ES-I3 (cell line): Measurements from ENCODE around the gene ATXN7L2.

Source experiments
- H3K36me3 ChIP-seq: 2 replicates; pipeline ENCODE4 v1.6.1; 2013; ENCODE audit warnings: mild to moderate bottlenecking, low read length, control low read depth, moderate library complexity; ENCODE audit not compliant: insufficient read depth
- H3K4me1 ChIP-seq: 2 replicates; pipeline ENCODE4 v1.6.1; 2013; ENCODE audit warnings: mild to moderate bottlenecking, control low read depth, low read length; ENCODE audit not compliant: insufficient read depth
- H3K9ac ChIP-seq: 2 replicates; pipeline ENCODE4 v1.6.1; 2013; ENCODE audit warnings: low read depth, mild to moderate bottlenecking, low read length, moderate library complexity
- H3K9me3 ChIP-seq: 2 replicates; pipeline ENCODE4 v1.6.1; 2013; ENCODE audit warnings: mild to moderate bottlenecking, low read length, moderate library complexity; ENCODE audit not compliant: control insufficient read depth, insufficient read depth

ATXN7L2 gene

DNA sequence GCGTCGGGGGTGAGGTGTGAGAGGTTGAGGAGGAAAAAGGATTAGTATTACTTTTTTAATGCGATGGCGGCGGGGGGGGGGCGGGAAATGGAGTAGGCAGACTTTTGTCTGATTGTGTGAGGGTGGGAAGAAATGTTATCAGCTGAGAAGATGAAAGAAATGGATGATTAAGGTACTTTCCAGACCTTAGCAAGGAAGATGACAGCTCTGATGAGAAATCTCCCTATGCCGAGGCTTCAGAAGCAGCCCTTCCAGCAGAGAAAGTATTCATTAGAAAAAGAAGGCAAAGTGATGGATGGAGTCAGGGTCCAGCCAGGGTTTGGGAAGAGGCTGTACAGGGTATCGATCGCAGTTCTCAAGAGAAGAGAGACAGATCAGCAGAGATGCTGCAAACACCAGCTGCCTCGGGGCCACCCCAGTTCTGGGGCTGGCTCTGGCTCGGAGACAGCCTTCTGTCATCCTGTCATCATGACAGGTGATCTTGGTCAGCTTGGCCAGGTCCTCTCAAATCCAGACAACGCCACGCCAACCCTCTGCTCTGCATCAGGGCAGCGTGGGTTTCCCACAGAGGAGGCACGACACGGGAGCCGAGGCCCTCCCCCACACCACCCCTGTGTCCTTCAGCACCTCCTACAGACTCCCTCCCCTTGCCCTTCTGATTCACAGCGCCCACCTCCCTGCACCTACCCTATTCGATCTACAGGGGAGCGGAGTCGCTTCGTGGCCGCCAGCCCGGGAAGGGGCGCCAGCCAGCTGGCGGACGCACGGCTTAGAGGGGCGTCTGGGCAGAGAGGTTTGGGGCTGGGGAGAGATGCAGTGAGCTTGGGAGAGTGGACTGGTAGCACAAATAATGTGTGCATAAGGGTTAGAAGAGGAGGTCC, 674 bp upstream of the ATXN7L2 start:
- Histone ChIP-seq H3K4me1 (peaks cover 3% of the 10 kb centered on the region; the same call in 1 of the 2 replicates), H3K9ac (peak overlapping the region; percentile 85; the same call in 1 of the 2 replicates), H3K36me3 (no peaks in the 10 kb centered on the region), H3K9me3 (no peaks in the 10 kb centered on the region)

DNA sequence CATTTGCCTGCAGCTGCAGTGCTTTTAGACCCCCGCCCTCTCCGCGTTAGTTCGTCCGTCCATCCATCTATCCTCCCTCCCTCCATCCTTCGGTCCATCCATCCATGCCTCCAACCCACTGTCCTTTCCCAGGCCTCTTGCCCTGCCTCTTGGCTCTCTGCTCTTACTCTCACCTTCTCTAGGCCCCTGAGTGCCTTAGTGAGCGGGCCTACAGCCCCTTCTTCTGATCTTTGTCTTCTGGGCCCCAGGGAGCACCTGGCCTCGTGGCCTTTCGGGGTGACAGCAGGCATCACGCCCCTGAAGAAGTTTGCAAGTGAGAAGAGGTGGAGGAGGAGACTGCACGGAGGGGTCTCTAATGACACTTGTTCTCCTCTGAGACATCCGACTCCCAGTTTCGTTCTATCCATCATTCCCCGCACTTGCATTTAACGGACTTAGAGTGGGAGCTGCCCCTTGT, 842 bp downstream of the ATXN7L2 start:
- H3K4me1 ChIP-seq, result peaks cover 3% of the 10 kb centered on the region; the same call in 1 of the 2 replicates
- H3K36me3 ChIP-seq, result no peaks in the 10 kb centered on the region; the same call in 1 of the 2 replicates
- no peaks in the 10 kb centered on the region for H3K9me3 ChIP-seq
- peak overlapping the region; percentile 52 for H3K9ac ChIP-seq

DNA sequence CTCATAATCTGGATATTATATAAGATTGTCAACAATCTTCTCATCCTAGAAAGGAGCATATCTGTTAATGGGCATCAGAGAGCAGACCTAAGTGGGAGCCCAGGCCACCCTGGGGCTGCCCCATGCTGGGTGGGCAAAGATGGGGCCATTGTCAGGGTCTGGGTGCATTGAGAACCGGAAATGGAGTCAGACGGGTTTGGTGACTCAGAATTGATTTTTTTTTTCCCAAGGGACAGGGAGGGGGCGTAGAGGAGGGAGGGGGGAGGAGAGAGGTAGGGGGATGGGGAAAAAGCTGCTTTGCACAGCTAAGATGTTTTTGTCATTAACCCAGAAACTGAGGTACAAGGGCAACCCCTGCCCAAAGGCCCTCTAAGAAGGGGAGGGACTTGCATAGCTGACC, 1.3 kb downstream of the ATXN7L2 start:
- no peaks in the 10 kb centered on the region for H3K9me3 ChIP-seq
- H3K4me1 ChIP-seq, result peaks cover 3% of the 10 kb centered on the region; the same call in 1 of the 2 replicates
- H3K36me3 ChIP-seq, result no peaks in the 10 kb centered on the region; the same call in 1 of the 2 replicates
- peak overlapping the region; percentile 52 for H3K9ac ChIP-seq

DNA sequence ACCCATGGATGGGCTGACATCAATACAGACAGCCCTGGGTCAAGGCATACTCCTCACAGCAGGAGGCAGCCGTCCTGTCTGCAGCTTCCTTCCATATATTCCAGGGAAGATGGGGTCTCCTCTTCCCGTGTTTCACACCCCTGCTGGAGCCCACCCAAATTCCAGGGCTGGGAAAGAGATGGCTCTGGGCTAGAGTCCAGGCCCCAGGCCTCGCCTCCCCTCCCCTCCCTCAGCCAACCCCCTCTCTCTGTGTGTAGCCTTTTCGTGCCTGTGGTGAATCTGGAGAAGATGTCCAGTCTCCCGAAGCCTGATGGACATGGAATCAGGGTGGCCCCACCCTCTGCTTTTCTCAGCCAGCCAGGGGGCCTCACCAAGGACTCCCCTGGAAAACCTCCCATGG, 3.6 kb downstream of the ATXN7L2 start:
- H3K4me1 ChIP-seq, result peaks cover 3% of the 10 kb centered on the region; the same call in 1 of the 2 replicates
- no peaks in the 10 kb centered on the region; the same call in 1 of the 2 replicates for H3K36me3 ChIP-seq
- H3K9ac ChIP-seq, result no peak overlapping the region
- no peaks in the 10 kb centered on the region for H3K9me3 ChIP-seq

DNA sequence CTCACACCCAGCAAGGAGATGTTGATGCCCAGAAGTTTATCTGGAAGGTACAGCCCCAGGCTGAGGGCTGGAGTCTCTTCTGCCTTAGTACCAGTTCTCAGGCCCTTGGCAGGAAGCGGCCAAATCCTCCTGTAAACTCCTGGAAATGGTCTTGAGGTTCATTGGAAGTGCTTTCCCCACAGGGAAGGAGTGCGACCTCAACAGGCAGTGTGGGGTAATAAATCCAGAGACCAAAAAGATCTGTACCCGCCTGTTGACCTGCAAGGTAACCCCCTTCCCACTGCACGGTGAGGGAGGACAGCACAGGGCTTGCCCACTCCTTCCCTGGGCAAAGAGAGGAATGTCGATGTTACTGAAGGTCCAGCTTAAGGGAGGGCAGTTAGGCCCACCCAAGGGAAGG, 4.5 kb downstream of the ATXN7L2 start:
- H3K9ac ChIP-seq, result no peak overlapping the region
- H3K4me1 ChIP-seq, result peaks cover 3% of the 10 kb centered on the region; the same call in 1 of the 2 replicates
- H3K9me3 ChIP-seq, result no peaks in the 10 kb centered on the region
- H3K36me3 ChIP-seq, result no peaks in the 10 kb centered on the region; the same call in 1 of the 2 replicates

DNA sequence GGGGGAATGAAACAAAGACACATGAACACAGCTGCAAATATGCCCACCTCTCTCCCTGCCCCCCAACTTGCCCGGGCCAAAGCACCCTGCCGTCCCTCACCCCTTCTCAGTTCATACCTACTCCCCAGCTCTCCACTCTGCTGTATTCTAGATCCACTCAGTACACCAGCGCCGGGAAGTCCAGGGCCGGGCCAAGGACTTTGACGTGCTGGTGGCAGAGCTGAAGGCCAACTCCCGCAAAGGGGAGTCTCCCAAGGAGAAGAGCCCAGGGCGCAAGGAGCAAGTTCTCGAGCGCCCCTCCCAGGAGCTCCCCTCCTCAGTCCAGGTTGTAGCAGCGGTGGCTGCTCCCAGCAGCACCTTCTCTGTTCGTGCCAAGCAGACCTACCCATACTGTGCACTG, 5.0 kb downstream of the ATXN7L2 start:
- H3K36me3 ChIP-seq, result no peaks in the 10 kb centered on the region; the same call in 1 of the 2 replicates
- H3K9ac ChIP-seq, result no peak overlapping the region
- H3K9me3 ChIP-seq, result no peaks in the 10 kb centered on the region
- H3K4me1 ChIP-seq, result peaks cover 7% of the 10 kb centered on the region; the same call in 1 of the 2 replicates

DNA sequence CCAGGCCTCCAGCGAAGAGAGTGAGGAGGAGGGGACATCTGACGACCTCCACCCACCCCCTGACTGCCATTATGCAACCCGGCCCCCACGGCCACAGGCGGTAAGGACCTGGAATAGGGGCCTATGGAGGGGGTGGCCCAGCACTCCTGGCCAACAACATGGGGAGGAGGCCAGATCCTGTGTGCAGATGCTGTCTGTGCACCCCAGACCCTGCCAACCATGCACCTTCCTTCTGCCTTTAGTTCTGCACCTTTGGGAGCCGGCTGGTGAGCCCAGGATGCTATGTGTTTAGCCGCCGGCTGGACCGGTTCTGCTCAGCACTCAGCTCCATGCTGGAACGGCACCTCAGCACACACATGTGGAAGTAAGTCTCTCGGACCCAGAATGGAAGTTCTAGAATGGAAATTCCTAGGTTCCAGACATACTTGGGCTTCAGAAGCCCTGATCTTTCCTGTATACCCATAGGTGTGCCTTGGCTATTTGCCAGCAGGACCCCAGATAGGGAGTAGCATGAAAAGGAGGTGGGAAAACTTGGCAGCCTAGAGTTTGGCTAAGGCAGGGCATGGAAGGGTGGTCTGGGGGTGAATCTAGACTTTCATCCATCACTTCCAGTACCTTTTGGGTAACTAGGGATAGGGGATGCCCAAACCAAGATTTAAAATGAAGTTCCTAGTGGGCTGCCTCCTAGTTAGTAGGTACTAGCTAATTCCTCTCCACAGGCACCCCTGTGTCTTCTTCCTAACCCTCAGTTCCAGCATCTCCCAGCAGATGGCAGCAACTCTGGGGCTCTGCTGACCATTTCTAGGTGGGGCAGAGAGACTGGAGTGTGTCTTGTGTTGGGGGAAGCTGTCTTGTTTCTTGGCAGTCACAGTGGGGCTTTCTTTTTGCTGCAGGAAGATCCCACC, 6.6 kb downstream of the ATXN7L2 start:
- no peaks in the 10 kb centered on the region; the same call in 1 of the 2 replicates for H3K36me3 ChIP-seq
- H3K4me1 ChIP-seq, result peaks cover 5% of the 10 kb centered on the region; the same call in 1 of the 2 replicates
- H3K9me3 ChIP-seq, result no peaks in the 10 kb centered on the region
- H3K9ac ChIP-seq, result no peak overlapping the region

DNA sequence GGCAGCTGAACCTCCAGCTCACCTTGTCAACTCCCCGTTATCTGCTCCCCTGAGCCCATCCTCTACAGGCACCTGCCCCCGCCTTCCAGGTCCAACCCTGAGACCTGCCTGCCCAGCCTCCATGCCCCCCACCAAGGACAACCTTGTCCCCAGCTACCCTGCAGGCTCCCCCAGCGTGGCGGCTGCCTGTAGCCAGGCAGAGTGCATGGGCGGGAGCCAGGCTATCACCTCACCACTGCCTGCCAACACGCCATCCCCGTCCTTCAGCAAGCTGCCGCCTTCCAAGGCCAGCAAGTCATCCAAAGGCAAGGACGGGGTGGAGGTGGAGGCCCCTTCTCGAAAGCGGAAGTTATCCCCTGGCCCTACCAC, 7.2 kb downstream of the ATXN7L2 start:
- H3K9ac ChIP-seq, result no peak overlapping the region
- H3K4me1 ChIP-seq, result peaks cover 4% of the 10 kb centered on the region; the same call in 1 of the 2 replicates
- H3K36me3 ChIP-seq, result no peaks in the 10 kb centered on the region; the same call in 1 of the 2 replicates
- no peaks in the 10 kb centered on the region for H3K9me3 ChIP-seq

DNA sequence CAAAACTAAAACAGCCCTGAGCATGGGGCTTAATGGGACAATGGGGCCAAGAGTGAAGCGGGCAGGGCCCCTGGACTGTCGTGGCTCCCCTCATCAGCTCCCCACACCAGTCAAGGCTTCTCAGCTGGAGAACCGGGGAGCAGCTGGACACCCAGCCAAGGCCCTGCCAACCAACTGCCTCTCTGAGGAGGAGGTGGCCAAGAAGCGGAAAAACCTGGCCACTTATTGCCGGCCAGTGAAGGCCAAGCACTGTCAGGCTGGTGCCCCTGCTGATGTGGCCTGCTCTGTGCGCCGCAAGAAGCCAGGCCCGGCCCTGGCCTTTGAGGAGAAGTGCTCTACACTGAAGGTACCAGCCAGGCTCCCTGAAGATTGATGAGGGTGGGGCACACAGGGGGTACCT, 7.7 kb downstream of the ATXN7L2 start:
- H3K36me3 ChIP-seq, result no peaks in the 10 kb centered on the region; the same call in 1 of the 2 replicates
- H3K4me1 ChIP-seq, result peaks cover 4% of the 10 kb centered on the region; the same call in 1 of the 2 replicates
- H3K9ac ChIP-seq, result no peak overlapping the region
- H3K9me3 ChIP-seq, result no peaks in the 10 kb centered on the region

DNA sequence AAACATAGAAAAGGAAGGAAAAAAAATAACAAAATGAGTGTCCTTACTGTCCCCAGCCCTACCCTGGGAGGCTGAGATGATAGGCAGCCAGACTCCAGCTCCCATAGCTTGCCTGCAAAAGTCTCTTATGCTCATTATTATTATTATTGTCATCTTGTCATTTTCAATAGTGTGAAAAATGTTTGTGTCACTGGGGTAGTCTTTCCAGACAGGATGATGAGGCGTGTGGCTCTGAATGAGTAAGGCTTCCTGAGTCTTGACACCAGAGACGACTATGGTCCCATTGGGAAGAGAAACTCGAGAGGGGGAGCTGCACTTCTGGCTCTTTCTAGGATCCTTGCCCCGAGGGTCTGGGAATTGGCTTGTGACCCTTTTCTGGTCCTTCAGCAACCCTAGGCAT, 9.1 kb downstream of the ATXN7L2 start:
- peaks cover 9% of the 10 kb centered on the region for H3K4me1 ChIP-seq
- no peaks in the 10 kb centered on the region; the same call in 1 of the 2 replicates for H3K36me3 ChIP-seq
- H3K9me3 ChIP-seq, result no peaks in the 10 kb centered on the region
- no peak overlapping the region for H3K9ac ChIP-seq

DNA sequence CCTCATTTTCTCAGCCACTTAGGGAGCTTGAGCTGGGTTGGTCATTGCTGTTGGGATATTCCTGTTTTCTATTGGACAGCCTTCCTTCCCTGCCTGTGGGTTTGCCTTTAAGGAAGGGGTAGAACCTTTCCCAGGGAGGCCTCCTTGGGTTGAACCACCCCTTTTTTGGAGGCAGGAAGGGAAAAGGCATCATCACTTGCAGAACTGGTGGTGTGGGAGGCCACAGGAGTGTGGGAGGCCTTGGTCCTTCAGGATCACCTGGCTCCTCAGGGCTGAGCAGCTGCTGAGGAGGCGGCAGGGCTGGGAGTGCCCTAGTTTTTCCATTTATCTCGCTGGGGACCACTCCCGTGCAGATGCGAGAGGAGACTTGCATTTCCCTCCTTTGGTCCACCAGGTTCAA, 9.5 kb downstream of the ATXN7L2 start:
- Histone ChIP-seq H3K36me3 (no peaks in the 10 kb centered on the region; the same call in 1 of the 2 replicates), H3K9ac (peak overlapping the region; percentile 96; the same call in 1 of the 2 replicates), H3K4me1 (peaks cover 11% of the 10 kb centered on the region), H3K9me3 (no peaks in the 10 kb centered on the region)

DNA sequence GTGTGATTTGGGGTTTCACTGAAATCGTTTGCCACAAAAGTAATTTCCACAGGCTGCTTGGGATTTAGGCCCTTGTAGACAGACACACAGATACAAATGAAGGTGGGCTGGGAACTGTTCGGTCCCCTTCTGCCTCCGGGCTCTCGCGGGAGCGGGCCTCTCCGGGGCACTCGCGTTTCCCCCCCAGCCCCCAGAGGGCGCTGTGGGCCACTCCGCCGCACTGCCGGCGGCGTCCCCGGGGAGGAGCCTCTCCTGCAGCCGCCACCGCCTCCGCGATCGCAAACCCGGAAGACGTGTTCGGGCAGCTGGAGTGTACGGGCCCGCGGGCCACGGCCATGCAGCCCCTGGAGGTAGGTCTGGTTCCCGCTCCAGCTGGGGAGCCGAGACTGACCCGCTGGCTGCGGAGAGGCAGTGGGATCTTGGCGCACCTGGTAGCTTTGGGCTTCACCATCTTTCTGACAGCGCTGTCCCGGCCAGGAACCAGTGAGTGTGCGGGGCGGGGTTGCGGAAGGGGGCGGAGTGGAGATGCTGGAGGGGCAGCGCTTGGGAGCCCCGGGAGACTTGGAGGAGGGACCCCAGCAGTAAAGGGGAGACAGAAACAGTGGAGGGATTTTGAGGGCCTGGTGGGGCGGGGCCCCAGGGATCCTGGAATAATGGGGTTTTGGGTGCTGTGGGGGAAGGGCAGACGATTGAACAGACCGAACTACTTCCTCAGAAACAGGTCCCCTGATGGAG, 10.3 kb downstream of the ATXN7L2 start, which contains the start of gene CYB561D1:
Gene CYB561D1 (plus strand): TSS at position 290 of the 735 bp plus-strand sequence. CDS start 46 bp downstream, at position 336.
- peaks cover 17% of the 10 kb centered on the region for H3K4me1 ChIP-seq
- H3K9ac ChIP-seq, result peak within 1 kb of the TSS; percentile 96

DNA sequence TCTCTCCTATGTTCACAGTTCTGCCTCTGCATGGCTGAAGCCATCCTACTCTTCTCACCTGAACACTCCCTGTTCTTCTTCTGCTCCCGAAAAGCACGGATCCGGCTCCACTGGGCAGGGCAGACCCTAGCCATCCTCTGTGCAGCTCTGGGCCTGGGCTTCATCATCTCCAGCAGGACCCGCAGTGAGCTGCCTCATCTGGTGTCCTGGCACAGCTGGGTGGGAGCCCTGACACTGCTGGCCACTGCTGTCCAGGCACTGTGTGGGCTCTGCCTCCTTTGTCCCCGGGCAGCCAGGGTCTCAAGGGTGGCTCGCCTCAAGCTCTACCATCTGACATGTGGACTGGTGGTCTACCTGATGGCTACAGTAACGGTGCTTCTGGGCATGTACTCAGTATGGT, 12.0 kb downstream of the ATXN7L2 start:
- H3K9me3 ChIP-seq, result no peaks in the 10 kb centered on the region
- peaks cover 19% of the 10 kb centered on the region for H3K4me1 ChIP-seq
- no peaks in the 10 kb centered on the region for H3K36me3 ChIP-seq
- H3K9ac ChIP-seq, result no peak overlapping the region

More for the DNA sequence above, 10.3 kb downstream of the ATXN7L2 start, which contains the start of gene CYB561D1:
- no peaks in the 10 kb centered on the region; the same call in 1 of the 2 replicates for H3K36me3 ChIP-seq
- no peaks in the 10 kb centered on the region for H3K9me3 ChIP-seq
